Ectodermal cell (in vitro differentiated cells): ENCODE data around the gene PROM2.
"Not testable (repeated sequence)": the region's sequence is repeated elsewhere in the genome, so short reads cannot be mapped to it uniquely, and the experiment has no call there.

Experiments used
- H3K27ac ChIP-seq: 2 replicates; pipeline ENCODE4 v1.7.0; 2013; ENCODE audit warnings: mild to moderate bottlenecking, low read depth, low read length; ENCODE audit not compliant: insufficient read depth, poor library complexity, severe bottlenecking
- H3K27me3 ChIP-seq: 2 replicates; pipeline ENCODE4 v1.7.0; 2013; ENCODE audit warnings: mild to moderate bottlenecking, low read length; ENCODE audit not compliant: insufficient read depth, control insufficient read depth, poor library complexity, severe bottlenecking
- H3K36me3 ChIP-seq: one replicate; pipeline ENCODE4 v1.7.0; 2013; ENCODE audit warnings: low read length; ENCODE audit not compliant: control insufficient read depth, insufficient read depth
- H3K4me1 ChIP-seq: one replicate; pipeline ENCODE4 v1.7.0; 2013; ENCODE audit warnings: low read length; ENCODE audit not compliant: control insufficient read depth, insufficient read depth
- H3K4me3 ChIP-seq: 2 replicates; pipeline ENCODE4 v1.7.0; 2013; ENCODE audit warnings: low read depth, low read length, control low read depth; ENCODE audit not compliant: insufficient read depth
- H3K9me3 ChIP-seq: 2 replicates; pipeline ENCODE4 v1.7.0; 2013; ENCODE audit warnings: mild to moderate bottlenecking, low read length, moderate library complexity; ENCODE audit not compliant: control insufficient read depth
- WGBS, 2 experiments: methylation state at CpG; one replicate each; pipeline ENCODE4 v1.1.7; 2013; ENCODE audit warnings: missing lambda C conversion rate in 2 of 2; 5-methylcytosine and 5-hydroxymethylcytosine counted together

The PROM2 gene

GRCh38 chr2:95268211-95269035, 5.8 kb upstream of the PROM2 start:
- Histone ChIP-seq H3K4me1 (no peaks in the 10 kb centered on the region), H3K4me3 (no peak overlapping the region), H3K9me3 (no peaks in the 10 kb centered on the region), H3K36me3 (no peaks in the 10 kb centered on the region), H3K27ac (no peak overlapping the region), H3K27me3 (no peaks in the 10 kb centered on the region)
- 93 to 95% methylated on average over 13 of the region's 13 CpGs for WGBS, 2 experiments

DNA sequence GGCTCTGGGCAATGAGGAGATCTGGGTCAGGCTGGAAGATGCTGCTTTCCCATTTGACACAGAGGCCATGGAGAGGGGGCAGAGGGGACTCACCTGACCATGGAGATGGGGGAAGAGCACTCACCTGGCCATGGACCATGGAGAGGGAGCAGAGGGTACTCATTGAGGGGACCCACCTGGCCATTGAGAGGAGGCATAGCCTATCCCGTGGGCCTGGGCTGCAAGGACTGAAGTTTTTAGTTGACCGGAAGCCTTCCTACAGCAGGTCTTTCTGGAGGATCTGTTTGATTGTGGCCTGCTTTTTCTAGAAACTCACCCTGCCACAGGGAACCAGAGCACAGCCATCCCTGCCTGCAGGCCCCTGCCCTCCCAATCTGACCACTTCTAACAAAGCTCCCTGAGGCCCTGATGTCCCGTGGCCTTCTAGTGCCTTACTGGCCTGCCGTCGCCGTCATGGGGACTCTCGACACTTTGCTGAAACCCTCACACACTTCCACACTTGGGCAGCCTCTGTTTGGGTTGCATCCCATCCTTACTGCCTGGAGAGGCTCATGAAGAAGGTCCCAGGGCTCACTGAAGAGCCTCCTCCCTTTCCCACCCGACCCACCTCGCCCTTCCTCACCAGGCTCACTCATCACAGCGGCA, 5.1 kb upstream of the PROM2 start:
- no peaks in the 10 kb centered on the region for H3K36me3 ChIP-seq
- WGBS, 2 experiments, result 89 to 91% methylated on average over 9 to 10 of the region's 10 CpGs
- no peak overlapping the region for H3K27ac ChIP-seq
- H3K9me3 ChIP-seq, result no peaks in the 10 kb centered on the region
- H3K27me3 ChIP-seq, result no peaks in the 10 kb centered on the region
- H3K4me3 ChIP-seq, result no peak overlapping the region
- no peaks in the 10 kb centered on the region for H3K4me1 ChIP-seq

DNA sequence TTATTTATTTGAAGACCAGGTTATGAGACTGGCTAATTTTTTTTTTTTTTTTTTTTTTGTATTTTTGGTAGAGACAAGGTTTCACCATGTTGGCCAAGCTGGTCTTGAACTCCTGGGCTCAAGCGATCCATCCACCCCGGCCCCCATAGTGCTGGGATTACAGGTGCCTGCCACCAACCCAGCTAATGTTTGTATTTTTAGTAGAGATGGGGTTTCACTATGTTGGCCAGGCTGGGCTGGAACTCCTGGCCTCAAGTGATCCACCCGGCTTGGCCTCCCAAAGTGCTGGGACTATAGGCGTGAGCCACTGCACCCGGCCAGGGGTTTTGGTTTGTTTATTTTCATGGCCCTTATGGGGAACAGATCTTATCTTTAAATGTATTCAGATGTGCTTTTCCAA, 4.5 kb upstream of the PROM2 start:
- not testable (repeated sequence) for H3K4me3 ChIP-seq, H3K27ac ChIP-seq, H3K27me3 ChIP-seq, H3K9me3 ChIP-seq, H3K36me3 ChIP-seq, H3K4me1 ChIP-seq
- 95 to 98% methylated on average over 5 of the region's 5 CpGs for WGBS, 2 experiments

DNA sequence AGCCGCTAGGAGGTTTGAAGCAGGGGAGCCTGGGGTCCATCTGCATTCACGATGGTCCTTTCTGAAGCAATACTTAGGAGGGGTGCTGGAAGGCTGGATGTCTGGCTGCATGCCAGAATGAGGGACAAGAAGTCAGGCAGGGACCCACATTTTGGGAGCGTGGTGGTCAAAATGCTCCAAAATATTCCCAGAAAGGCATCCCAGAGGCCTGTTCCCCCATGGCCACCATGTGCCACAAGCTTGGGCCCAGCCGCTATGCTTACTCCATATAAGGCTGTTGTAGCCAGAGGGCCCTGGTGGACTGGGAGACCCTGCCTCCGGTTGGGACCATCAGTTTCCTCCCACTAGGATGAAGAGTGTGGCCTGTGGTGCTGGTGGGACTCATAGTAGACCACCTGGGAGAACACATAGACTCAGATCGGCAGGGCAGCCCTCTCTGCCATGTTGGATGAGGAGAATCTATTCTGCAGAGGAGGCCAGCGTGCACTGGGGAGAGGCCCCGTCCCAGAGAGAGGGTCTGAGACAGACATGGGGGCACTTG, 3.6 kb upstream of the PROM2 start:
- Histone ChIP-seq H3K27ac (no peak overlapping the region), H3K36me3 (no peaks in the 10 kb centered on the region), H3K9me3 (no peaks in the 10 kb centered on the region), H3K27me3 (no peaks in the 10 kb centered on the region), H3K4me1 (no peaks in the 10 kb centered on the region), H3K4me3 (no peak overlapping the region)
- WGBS, 2 experiments, result 90 to 92% methylated on average over 8 of the region's 8 CpGs

- H3K4me1 ChIP-seq, result no peaks in the 10 kb centered on the region
- H3K27me3 ChIP-seq, result no peaks in the 10 kb centered on the region
- WGBS, 2 experiments, result 86 to 88% methylated on average over 6 of the region's 6 CpGs
- H3K9me3 ChIP-seq, result no peaks in the 10 kb centered on the region
- no peak overlapping the region for H3K4me3 ChIP-seq
- H3K36me3 ChIP-seq, result no peaks in the 10 kb centered on the region
- H3K27ac ChIP-seq, result no peak overlapping the region
These were observed 2.8 kb upstream of the PROM2 start for GRCh38 chr2:95271381-95271971.

DNA sequence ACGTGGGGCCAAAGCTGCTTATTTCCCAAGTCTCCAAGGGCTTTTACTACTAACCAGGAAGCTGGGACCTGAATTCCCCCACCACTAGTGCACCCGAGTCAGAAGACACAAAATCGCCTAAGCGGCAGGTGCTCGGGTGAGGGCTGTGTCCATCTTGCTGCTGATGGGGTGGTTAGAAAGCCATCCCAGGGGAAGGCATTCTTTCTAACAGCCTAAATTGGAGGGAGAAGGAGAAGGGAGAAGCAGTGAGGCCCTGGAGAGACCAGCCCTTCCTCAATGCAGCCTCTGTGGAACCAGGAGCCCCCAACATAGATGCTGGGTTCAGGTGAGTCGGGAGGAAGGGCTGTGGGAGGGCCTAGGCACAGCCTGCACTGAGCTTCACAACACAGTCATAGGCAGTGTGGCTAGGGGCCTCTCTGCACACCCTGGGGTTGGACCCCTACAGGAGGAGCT, 1.9 kb upstream of the PROM2 start:
- 90 to 96% methylated on average over 6 of the region's 6 CpGs for WGBS, 2 experiments

GRCh38 chr2:95272781-95273180, 1.5 kb upstream of the PROM2 start:
- Histone ChIP-seq H3K27me3 (no peaks in the 10 kb centered on the region), H3K4me1 (no peaks in the 10 kb centered on the region), H3K9me3 (no peaks in the 10 kb centered on the region), H3K27ac (no peak overlapping the region), H3K4me3 (no peak overlapping the region), H3K36me3 (no peaks in the 10 kb centered on the region)
- 81 to 87% methylated on average over 1 of the region's 1 CpG for WGBS, 2 experiments

More for the DNA sequence above, 1.9 kb upstream of the PROM2 start:
- Histone ChIP-seq H3K27me3 (no peaks in the 10 kb centered on the region), H3K4me3 (no peak overlapping the region), H3K9me3 (no peaks in the 10 kb centered on the region), H3K36me3 (no peaks in the 10 kb centered on the region), H3K4me1 (no peaks in the 10 kb centered on the region), H3K27ac (no peak overlapping the region)

- Histone ChIP-seq H3K36me3 (no peaks in the 10 kb centered on the region), H3K9me3 (no peaks in the 10 kb centered on the region), H3K27me3 (no peaks in the 10 kb centered on the region), H3K27ac (no peak overlapping the region), H3K4me1 (no peaks in the 10 kb centered on the region), H3K4me3 (no peak overlapping the region)
- WGBS, 2 experiments, result 95 to 96% methylated on average over 11 of the region's 11 CpGs
These were observed 521 bp upstream of the PROM2 start for GRCh38 chr2:95273566-95274290.

DNA sequence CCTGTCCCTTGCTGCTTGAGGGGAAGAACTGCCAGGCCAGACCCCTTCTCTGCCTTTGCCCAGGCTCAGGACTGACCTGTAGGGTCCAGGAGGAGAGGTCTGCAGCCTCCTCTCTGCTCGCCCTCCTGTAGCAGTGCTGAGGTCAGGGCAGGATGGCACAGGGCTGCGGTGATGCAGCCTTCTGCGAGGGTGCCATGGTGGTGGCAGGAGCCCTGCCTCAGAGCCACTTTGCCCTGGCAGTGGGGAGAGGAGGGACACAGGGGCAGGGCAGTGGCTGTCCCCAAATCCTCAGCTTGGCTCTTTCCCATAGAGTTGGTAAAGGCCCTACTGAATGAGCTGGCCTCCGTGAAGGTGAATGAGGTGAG, 884 bp downstream of the PROM2 start:
- H3K4me1 ChIP-seq, result no peaks in the 10 kb centered on the region
- no peak overlapping the region for H3K27ac ChIP-seq
- H3K27me3 ChIP-seq, result no peaks in the 10 kb centered on the region
- no peaks in the 10 kb centered on the region for H3K36me3 ChIP-seq
- H3K9me3 ChIP-seq, result no peaks in the 10 kb centered on the region
- no peak overlapping the region for H3K4me3 ChIP-seq
- WGBS, 2 experiments, result 91 to 93% methylated on average over 4 of the region's 4 CpGs
